Motor neuron (in vitro differentiated cells): Measurements from ENCODE around the gene STX5. TPM values are rescaled to one million over a fixed set of nuclear protein-coding genes. Genes with fewer than 3 reads are reported as not detected.
A peak's percentile ranks its signal among the peaks of the same experiment; 100 is the strongest.

Source experiments
- ATAC-seq, 8 experiments: fragments of 200-7000 bp; cut with Tn5 transposase; replicated peaks in 6 of 8; 2 replicates each; pipeline ENCODE4 v1.8.0; 2021; ENCODE audit warnings: mild to moderate bottlenecking in 8 of 8, moderate library complexity in 8 of 8
- H3K27ac ChIP-seq, 2 donors: fragments of 250-450 bp; sonication (Bioruptor Pico); 2 replicates each; pipeline ENCODE4 v1.9.0; 2021; ENCODE audit warnings: antibody characterized with exemption in 2 of 2, mild to moderate bottlenecking in 2 of 2, moderate library complexity in 1 of 2
- H3K4me1 ChIP-seq, 2 donors: fragments of 250-450 bp; sonication (Bioruptor Pico); replicated peaks in 1 of 2; 2 replicates each; pipeline ENCODE4 v1.6.1; 2021; ENCODE audit warnings: antibody characterized with exemption in 2 of 2, mild to moderate bottlenecking in 2 of 2, moderate library complexity in 1 of 2
- H3K4me3 ChIP-seq, 5 donors: fragments of 250-450 bp; sonication (Bioruptor Pico); 2 replicates each; pipeline ENCODE4 v1.9.0; 2021; ENCODE audit warnings: antibody characterized with exemption in 5 of 5, mild to moderate bottlenecking in 5 of 5, moderate library complexity in 4 of 5
- WGBS, 10 experiments: fragments of 450-650 bp; shearing (Covaris generic); methylation state at CpG; one replicate each; pipeline ENCODE4 v1.0.0; 2022; 5-methylcytosine and 5-hydroxymethylcytosine counted together
- in situ Hi-C, 9 experiments: fragments of 400-800 bp; cut with MboI; loops; one replicate each; pipeline ENCODE4 v1.15.0; 2021; ENCODE audit warnings: low sequenced_read_pairs in 9 of 9, low pct_unique_long_range_greater_than_20kb in 2 of 9; ENCODE audit not compliant: unreplicated experiment in 9 of 9
- total RNA-seq, 8 experiments: library from RNA; unstranded; fragments of 300-600 nt; gene quantifications; 2 replicates each; pipeline versions ENCODE4 v1.2.3 to v1.2.4, GENCODE V29; 2022

STX5 gene
- total RNA-seq, 8 experiments from 2014 or later, result 26.2 to 54.3 (median 33.9) TPM

- in situ Hi-C loops, result no loop called here
- peak in 5 of 8 experiments; percentile 1 to 8 (median 6) for ATAC-seq
- 0 to 56% (median 24%) methylated on average over 2 to 8 of the region's 12 CpGs; no CpG with 5 or more reads in 4 of the 10 experiments for WGBS, 10 experiments
- peak overlapping the region; percentile 69 to 78 for H3K27ac ChIP-seq
- H3K4me1 ChIP-seq, result peaks cover 14 to 17% of the 10 kb centered on the region in 2 donors
- peak overlapping the region; percentile 58 to 88 (median 75) for H3K4me3 ChIP-seq
These were observed 25.9 kb downstream of the STX5 start for GRCh38 chr11:62805961-62806441.

GRCh38 chr11:62805076-62805892, 26.6 kb downstream of the STX5 start, which contains the start of gene NXF1:
NXF1 (minus strand) TSS chr11:62805440; CDS start chr11:62805356, 84 bp downstream.
- H3K4me3 ChIP-seq, result peak within 1 kb of the TSS; percentile 58 to 88 (median 75)
- peaks cover 14 to 17% of the 10 kb centered on the region in 2 donors for H3K4me1 ChIP-seq
- WGBS, 10 experiments, result 0 to 2% (median 0%) methylated on average over 2 to 18 of the region's 77 CpGs; no CpG with 5 or more reads in 5 of the 10 experiments
- H3K27ac ChIP-seq, result peak within 1 kb of the TSS; percentile 69 to 81
- in situ Hi-C loops, result no loop called here
- ATAC-seq, result peak; percentile 81 to 92 (median 90)

- in situ Hi-C loops, result no loop called here
- WGBS, 10 experiments, result 0 to 20% (median 5%) methylated on average over 1 to 12 of the region's 14 CpGs; no CpG with 5 or more reads in 2 of the 10 experiments
- Histone ChIP-seq H3K4me1 (peaks cover 14 to 17% of the 10 kb centered on the region in 2 donors), H3K4me3 (peak overlapping the region; percentile 58 to 88 (median 75)), H3K27ac (peak overlapping the region; percentile 38 to 81)
- ATAC-seq, result peak in 3 of 8 experiments; percentile 6 to 23 (median 13)
These were observed 27.4 kb downstream of the STX5 start for GRCh38 chr11:62804310-62805075.

GRCh38 chr11:62801071-62801470, 30.8 kb downstream of the STX5 start:
- in situ Hi-C loops, result no loop called here
- Histone ChIP-seq H3K4me3 (no peak overlapping the region), H3K4me1 (peaks cover 8 to 11% of the 10 kb centered on the region in 2 donors), H3K27ac (no peak overlapping the region)
- 40 to 100% (median 100%) methylated on average over 1 to 4 of the region's 4 CpGs; no CpG with 5 or more reads in 1 of the 10 experiments for WGBS, 10 experiments
- no peak for ATAC-seq

- ATAC-seq, result peak in 5 of 8 experiments; percentile 6 to 25 (median 24)
- Histone ChIP-seq H3K4me3 (no peak overlapping the region), H3K27ac (no peak overlapping the region), H3K4me1 (peaks cover 7 to 10% of the 10 kb centered on the region in 2 donors)
- in situ Hi-C loops, result no loop called here
- 78 to 100% (median 88%) methylated on average over 1 to 4 of the region's 10 CpGs; no CpG with 5 or more reads in 6 of the 10 experiments for WGBS, 10 experiments
These were observed 32.4 kb downstream of the STX5 start for GRCh38 chr11:62799486-62799885.

GRCh38 chr11:62796281-62796680, 35.6 kb downstream of the STX5 start:
- no peak for ATAC-seq
- WGBS, 10 experiments, result 60 to 100% (median 90%) methylated on average over 1 to 6 of the region's 7 CpGs; no CpG with 5 or more reads in 2 of the 10 experiments
- Histone ChIP-seq H3K4me1 (peaks cover 6 to 9% of the 10 kb centered on the region in 2 donors), H3K4me3 (no peak overlapping the region), H3K27ac (no peak overlapping the region)
- in situ Hi-C loops, result no loop called here

- 81 to 100% (median 94%) methylated on average over 1 to 7 of the region's 8 CpGs; no CpG with 5 or more reads in 2 of the 10 experiments for whole genome bisulfite sequencing, 10 experiments
- Histone ChIP-seq H3K4me3 (no peak overlapping the region), H3K4me1 (peaks cover 11 to 13% of the 10 kb centered on the region in 2 donors), H3K27ac (no peak overlapping the region)
- ATAC-seq, result no peak
- in situ Hi-C loops, result no loop called here
These were observed 37.6 kb downstream of the STX5 start for GRCh38 chr11:62794201-62794775.

GRCh38 chr11:62792202-62792575, 39.7 kb downstream of the STX5 start:
- 0 to 100% (median 23%) methylated on average over 1 to 5 of the region's 11 CpGs; no CpG with 5 or more reads in 4 of the 10 experiments for WGBS, 10 experiments
- Histone ChIP-seq H3K4me1 (peaks cover 17 to 18% of the 10 kb centered on the region in 2 donors), H3K27ac (peak overlapping the region; percentile 0 to 90), H3K4me3 (peak overlapping the region; percentile 58 to 73 (median 71))
- in situ Hi-C loops, result no loop called here
- peak; percentile 1 to 65 (median 49) for ATAC-seq

- peaks cover 17 to 18% of the 10 kb centered on the region in 2 donors for H3K4me1 ChIP-seq
- ATAC-seq, result peak; percentile 64 to 80 (median 79)
- WGBS, 10 experiments, result 0 to 2% (median 0%) methylated on average over 1 to 12 of the region's 58 CpGs; no CpG with 5 or more reads in 5 of the 10 experiments
- peak within 1 kb of the TSS; percentile 58 to 73 (median 71) for H3K4me3 ChIP-seq
- in situ Hi-C loops, result no loop called here
- peak within 1 kb of the TSS; percentile 82 to 90 for H3K27ac ChIP-seq
These were observed 40.2 kb downstream of the STX5 start, which contains the start of gene TMEM223 for GRCh38 chr11:62791501-62792201. TMEM223 (minus strand) TSS chr11:62792006; CDS start chr11:62791994, 12 bp downstream.

- H3K27ac ChIP-seq, result no peak overlapping the region
- in situ Hi-C loops, result no loop called here
- ATAC-seq, result no peak
- no peak overlapping the region for H3K4me3 ChIP-seq
- H3K4me1 ChIP-seq, result peaks cover 23 to 26% of the 10 kb centered on the region in 2 donors
- WGBS, 10 experiments, result 70 to 100% (median 85%) methylated on average over 1 to 2 of the region's 3 CpGs; no CpG with 5 or more reads in 6 of the 10 experiments
These were observed 42.3 kb downstream of the STX5 start for GRCh38 chr11:62789576-62789975.

GRCh38 chr11:62788991-62789390, 42.9 kb downstream of the STX5 start:
- no peak for ATAC-seq
- H3K27ac ChIP-seq, result no peak overlapping the region
- in situ Hi-C loops, result no loop called here
- no peak overlapping the region for H3K4me3 ChIP-seq
- peaks cover 23 to 26% of the 10 kb centered on the region in 2 donors for H3K4me1 ChIP-seq
- WGBS, 10 experiments, result 10 to 100% (median 67%) methylated on average over 1 to 5 of the region's 5 CpGs; no CpG with 5 or more reads in 6 of the 10 experiments
